22Rv1 (cell line): Measurements from ENCODE around the gene SIN3B.

Experiments used
- H3K27ac ChIP-seq: fragments of 450-650 bp; 2 replicates; pipeline ENCODE4 v1.5.1; 2017
- ZFX ChIP-seq: fragments of 450-650 bp; IDR thresholded peaks from 2 replicates; pipeline ENCODE4 v1.6.1; 2017; ENCODE audit warnings: antibody characterized with exemption, borderline replicate concordance
- TF ChIP-seq, protein P1 (sequence below): fragments of 450-650 bp; IDR thresholded peaks from 2 replicates; pipeline ENCODE4 v1.5.1; 2017; ENCODE audit warnings: mild to moderate bottlenecking

SIN3B gene

DNA sequence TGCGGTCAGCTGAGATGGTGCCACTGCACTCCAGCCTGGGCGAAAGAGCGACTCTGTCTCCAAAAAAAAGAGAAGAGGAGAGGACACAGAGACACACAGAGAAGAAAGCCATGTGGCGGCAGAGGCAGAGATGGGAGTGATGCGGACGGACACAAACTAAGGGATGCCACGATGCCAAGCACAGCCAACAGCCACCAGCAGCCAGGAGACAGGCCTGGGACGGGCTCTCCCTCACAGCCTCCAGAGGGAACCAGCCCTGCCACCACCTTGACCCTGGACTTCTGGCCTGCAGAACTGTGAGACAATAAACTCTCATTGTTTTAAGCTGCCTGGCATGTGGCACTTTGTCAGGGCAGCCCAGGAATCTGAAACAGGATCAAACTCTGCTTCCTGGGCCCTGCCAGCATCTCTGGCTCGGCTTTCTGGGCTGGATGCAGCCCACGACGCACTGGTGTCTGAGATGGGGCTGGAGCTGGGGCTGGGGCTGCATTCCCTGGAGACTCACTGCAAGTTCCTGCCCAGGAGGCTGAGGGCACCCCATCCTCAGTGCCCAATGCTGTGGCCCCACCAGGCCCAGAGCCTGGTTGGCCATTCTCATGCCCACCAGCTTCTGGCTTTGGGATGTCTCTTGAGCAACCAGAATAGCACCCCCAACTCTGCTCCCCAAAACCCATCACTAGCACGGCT is 62.6 kb downstream of the SIN3B start:
- no peak overlapping the region for H3K27ac ChIP-seq

DNA sequence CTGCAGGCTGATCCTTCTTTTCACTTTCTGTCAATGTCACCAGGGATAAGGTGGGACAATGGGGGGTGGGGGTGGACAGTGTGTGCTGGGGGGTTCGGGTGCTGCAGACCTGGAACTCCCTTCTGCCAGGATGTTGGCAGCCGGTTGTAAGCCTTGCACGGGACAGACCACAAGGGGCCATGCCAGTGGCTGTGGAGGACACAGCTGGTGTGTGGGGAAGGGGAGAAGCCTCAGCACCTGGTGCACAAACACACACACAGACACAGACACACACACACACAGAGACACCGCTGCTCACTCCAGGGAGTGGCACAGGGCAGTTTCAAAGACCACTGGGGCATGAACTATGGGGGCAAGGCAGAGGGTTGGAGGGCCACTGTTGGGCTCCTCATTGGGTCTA is 63.2 kb downstream of the SIN3B start:
- TF ChIP-seq, protein P1, sequence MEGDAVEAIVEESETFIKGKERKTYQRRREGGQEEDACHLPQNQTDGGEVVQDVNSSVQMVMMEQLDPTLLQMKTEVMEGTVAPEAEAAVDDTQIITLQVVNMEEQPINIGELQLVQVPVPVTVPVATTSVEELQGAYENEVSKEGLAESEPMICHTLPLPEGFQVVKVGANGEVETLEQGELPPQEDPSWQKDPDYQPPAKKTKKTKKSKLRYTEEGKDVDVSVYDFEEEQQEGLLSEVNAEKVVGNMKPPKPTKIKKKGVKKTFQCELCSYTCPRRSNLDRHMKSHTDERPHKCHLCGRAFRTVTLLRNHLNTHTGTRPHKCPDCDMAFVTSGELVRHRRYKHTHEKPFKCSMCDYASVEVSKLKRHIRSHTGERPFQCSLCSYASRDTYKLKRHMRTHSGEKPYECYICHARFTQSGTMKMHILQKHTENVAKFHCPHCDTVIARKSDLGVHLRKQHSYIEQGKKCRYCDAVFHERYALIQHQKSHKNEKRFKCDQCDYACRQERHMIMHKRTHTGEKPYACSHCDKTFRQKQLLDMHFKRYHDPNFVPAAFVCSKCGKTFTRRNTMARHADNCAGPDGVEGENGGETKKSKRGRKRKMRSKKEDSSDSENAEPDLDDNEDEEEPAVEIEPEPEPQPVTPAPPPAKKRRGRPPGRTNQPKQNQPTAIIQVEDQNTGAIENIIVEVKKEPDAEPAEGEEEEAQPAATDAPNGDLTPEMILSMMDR, result no peak
- H3K27ac ChIP-seq, result no peak overlapping the region

More for the DNA sequence above, 62.6 kb downstream of the SIN3B start:
- TF ChIP-seq, protein P1, result no peak
- no peak for TF ChIP-seq ZFX

DNA sequence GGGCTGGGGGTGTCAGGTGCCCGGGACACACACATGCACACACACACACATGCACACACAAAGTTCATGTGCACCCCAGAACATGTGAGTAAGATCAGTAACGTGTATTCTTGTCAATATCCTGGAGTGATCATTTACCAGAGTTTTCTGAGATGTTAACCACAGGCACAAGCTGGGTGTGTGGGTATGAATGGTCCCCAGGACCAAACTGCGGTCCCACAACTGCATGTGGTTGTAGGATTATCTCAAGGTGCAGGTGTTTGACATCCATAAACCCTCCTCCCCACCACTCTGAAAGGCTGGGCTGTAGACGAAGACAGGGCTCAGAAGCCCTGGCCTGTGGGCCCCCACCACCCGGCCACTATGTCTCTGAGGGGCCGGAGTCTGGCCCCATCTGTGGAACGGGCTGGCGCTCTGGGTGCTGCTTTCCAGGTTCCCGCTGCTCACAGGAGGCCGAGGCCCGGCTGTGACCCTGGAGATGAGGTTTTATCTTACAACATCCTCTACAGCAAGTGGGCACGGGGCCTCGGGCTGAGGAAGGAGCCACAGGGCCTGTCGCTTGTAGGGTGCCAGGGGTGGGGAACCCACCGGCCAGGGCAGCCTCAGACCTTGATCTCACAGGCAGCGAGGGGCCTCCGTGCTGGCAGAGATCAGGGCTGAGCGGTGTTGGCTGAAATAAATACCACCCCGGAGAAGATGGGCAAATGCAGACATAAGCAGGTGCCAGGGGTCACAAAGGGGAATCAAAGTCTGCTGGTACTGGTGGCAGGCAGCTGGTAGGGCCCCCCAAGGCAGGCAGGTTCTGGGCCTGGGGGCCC is 63.9 kb downstream of the SIN3B start:
- TF ChIP-seq, protein P1, result no peak
- TF ChIP-seq ZFX, result no peak
- H3K27ac ChIP-seq, result no peak overlapping the region

DNA sequence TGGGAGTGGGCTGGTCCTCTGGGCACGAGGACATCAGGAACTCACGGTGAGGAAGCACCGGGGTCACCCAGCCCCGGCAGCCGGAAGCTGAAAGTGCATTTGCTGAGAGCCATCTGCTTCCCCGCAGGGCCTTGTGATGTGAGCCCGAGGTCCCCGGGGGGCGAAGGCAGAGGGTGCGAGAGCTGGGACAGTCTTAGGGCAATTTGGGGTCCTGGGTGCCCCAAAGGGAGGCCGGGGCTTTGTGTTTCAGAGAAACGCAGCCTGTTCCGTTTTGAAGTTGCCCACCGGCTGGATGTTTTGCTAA is 64.4 kb downstream of the SIN3B start:
- no peak for TF ChIP-seq ZFX
- TF ChIP-seq, protein P1, result no peak
- no peak overlapping the region for H3K27ac ChIP-seq

DNA sequence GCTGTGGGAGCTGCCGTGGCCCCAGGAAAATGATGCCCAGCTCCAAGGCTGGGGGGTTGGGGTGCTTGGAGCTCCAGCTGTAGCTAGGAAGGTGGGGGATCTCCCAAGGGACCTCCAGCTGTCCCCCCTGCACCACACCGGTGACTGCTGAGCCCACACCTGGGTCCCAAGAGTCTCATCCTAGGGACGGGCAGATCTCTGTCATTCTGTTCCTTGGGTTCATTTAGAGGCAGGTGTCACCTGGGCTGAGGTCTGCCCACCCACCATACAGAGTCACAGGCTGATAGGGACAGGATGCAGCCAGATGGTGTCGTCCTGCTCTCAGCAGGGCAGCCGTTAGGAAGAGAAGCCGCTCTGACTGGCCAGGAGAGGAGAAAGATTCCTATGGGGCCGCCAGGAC is 64.9 kb downstream of the SIN3B start:
- H3K27ac ChIP-seq, result no peak overlapping the region
- TF ChIP-seq, protein P1, result no peak
- TF ChIP-seq ZFX, result no peak

DNA sequence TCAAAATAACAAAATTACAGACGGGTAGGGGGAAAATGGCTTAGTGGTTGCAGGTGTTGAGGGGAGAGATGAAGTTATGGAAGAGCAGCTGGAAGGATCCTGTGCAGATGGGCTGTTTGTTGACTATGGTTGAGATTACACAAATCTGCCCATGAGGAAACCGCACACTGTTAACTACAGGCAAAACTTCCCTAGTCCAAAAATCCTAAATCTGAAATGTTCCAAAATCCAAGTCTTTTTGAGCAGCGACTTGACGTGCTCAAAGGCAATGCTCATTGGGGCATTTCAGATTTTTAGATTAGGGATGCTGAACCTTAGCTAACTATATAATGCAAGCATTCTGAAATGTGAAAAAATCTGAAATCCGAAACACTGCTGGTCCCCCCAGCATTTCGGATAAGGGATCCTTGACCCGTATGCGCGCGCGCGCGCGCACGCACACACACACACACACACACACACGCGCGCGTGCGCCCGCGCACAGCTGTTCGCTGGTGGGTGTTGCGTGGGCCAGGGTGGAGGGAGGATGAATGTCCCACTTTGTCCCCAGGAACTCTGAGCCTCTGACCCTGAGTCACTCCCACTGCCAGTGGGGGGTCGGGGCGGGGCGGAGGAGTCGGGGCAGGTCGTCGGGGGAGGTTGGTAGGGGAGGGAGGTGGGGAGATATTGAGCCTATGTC is 66.4 kb downstream of the SIN3B start:
- no peak overlapping the region for H3K27ac ChIP-seq

More for the DNA sequence above, 66.4 kb downstream of the SIN3B start:
- TF ChIP-seq, protein P1, result no peak
- TF ChIP-seq ZFX, result no peak
